Adipocyte (in vitro differentiated cells): ENCODE data around the gene TMEM131L.

Experiments used
- DNase-seq: peaks from one replicate; pipeline ENCODE4 v3.0.0-alpha.2; 2015; ENCODE audit warnings: low read depth
- H3K27me3 ChIP-seq: replicated peaks from 2 replicates; pipeline ENCODE4 v1.7.0; 2013; ENCODE audit warnings: mild to moderate bottlenecking, low read length, moderate library complexity; ENCODE audit not compliant: control insufficient read depth, insufficient read depth
- H3K36me3 ChIP-seq: 2 replicates; pipeline ENCODE4 v1.7.0; 2013; ENCODE audit warnings: low read length, mild to moderate bottlenecking, moderate library complexity; ENCODE audit not compliant: control insufficient read depth, insufficient read depth, severe bottlenecking
- H3K4me1 ChIP-seq: 2 replicates; pipeline ENCODE4 v1.7.0; 2013; ENCODE audit warnings: mild to moderate bottlenecking, low read length, moderate library complexity; ENCODE audit not compliant: control insufficient read depth, insufficient read depth
- H3K4me3 ChIP-seq: 2 replicates; pipeline ENCODE4 v1.7.0; 2013; ENCODE audit warnings: mild to moderate bottlenecking, low read length, moderate library complexity
- H3K9ac ChIP-seq: 2 replicates; pipeline ENCODE4 v1.7.0; 2013; ENCODE audit warnings: mild to moderate bottlenecking, low read length, moderate library complexity
- H3K9me3 ChIP-seq: 2 replicates; pipeline ENCODE4 v1.7.0; 2013; ENCODE audit warnings: mild to moderate bottlenecking, low read length, moderate library complexity; ENCODE audit not compliant: control insufficient read depth

TMEM131L gene

DNA sequence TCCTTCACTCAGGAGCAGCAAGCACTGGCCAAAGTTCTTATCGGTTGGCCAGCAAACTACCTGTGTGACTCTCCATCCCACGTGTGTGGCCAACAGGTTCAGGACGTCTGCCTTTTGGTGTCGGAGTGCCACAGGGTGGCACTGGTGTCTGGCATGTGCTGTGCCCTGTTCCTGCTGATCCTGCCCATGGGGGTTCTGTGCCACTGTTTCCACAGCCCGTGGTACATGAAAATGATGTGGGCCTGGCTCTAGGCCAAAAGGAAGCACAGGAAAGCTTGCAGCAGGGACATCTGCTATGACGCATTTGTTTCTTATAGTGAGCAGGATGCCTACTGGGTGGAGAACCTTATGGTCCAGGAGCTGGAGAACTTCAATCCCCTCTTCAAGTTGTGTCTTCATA lies 213.3 kb downstream of the TMEM131L start:
- Histone ChIP-seq H3K4me3 (no peak overlapping the region), H3K27me3 (peaks cover 20% of the 10 kb centered on the region), H3K9ac (no peak overlapping the region), H3K4me1 (peaks cover 8% of the 10 kb centered on the region), H3K9me3 (peaks cover 7% of the 10 kb centered on the region), H3K36me3 (no peaks in the 10 kb centered on the region)
- DNase-seq = no peak

DNA sequence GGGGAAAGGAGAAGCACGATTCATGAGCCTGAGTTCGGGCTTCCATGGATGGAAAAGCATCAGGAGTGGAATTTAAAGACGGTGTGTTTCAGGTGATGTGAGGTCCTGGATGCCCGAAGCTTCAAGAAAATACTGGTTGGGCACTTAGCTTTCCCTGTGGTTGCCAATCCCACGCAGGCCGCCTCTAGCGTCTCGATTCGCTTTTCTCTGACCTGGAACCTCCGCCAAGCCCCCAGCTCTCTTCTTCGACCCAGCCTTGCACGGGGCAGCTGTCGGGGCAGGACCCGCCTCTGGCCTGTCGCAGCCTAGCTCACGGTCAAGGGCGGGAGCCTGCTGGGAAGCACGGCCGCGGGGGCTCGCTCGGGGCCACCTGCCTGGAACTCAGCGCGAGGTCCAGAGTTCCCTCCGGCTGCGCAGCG lies 217.6 kb downstream of the TMEM131L start:
- Histone ChIP-seq H3K9ac (peak overlapping the region; percentile 23), H3K36me3 (no peaks in the 10 kb centered on the region), H3K9me3 (peaks cover 16% of the 10 kb centered on the region), H3K27me3 (peaks cover 39% of the 10 kb centered on the region), H3K4me3 (peak overlapping the region; percentile 76), H3K4me1 (peaks cover 10% of the 10 kb centered on the region)
- no peak for DNase-seq

DNA sequence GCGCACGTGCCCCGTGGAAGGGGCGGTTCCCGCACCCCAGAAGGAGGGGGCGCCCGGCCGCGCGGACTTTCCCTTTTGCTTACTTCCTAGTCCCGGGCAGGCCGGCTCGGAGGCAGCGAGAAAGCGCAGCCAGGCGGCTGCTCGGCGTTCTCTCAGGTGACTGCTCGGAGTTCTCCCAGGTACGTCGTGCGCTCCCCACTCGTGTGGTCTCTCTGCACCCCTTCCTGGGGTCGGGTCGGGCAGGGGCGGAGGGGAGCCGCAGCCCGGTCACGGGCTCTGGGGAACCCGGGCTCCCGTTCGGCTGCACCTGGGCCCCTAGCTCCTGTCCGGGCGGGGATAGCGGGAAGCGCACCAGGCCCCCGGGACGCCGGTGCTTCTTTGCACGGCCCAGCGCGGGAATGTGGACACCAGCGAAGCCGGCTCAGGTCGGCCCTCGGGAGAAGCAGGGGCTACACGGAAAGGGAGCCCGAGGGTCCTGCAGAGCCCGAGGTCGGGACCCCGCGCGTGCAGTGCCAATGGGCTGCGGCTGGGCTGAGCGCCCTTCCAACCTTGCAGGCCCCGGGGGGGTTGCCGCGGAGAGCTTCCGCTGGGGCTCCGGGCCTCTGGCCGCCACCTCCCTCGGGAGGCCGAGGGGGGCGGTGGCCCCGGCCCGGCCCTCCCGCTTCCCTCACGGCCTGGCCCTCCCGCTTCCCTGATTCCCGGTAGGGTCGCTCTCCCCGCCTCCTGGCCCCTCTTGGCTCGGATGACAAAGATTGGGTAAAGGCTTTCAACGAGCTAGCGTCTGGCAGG lies 218.2 kb downstream of the TMEM131L start, which contains the start of gene TLR2:
TLR2 (plus strand) TSS at position 99 of the 789 bp plus-strand sequence. CDS start 18,628 bp downstream, outside the sequence.
- Histone ChIP-seq H3K36me3 (no peaks in the 10 kb centered on the region), H3K4me3 (peak within 1 kb of the TSS; percentile 76), H3K9me3 (peaks cover 22% of the 10 kb centered on the region), H3K9ac (peak within 1 kb of the TSS; percentile 23), H3K27me3 (peaks cover 39% of the 10 kb centered on the region), H3K4me1 (peaks cover 10% of the 10 kb centered on the region)
- peak; percentile 51 for DNase-seq

DNA sequence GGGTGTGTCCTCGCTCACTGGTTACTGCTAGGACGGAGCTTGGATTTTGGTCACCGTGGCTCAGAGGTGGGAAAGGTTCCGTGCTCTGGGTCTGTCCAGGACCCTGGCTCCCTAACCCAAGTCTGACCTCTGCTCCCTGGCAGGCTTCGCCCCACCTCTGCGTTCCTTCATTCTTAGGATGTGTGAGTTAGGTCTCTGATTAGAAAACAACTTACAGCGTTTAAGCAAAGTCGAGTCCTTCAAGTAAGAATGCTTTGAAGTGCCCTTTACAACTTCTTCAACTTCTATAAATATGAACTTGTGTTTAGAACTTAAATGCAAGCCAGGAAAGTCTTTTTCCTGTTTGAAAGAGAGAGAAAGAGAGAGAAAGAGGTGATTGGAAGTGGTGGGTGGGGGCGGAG lies 218.8 kb downstream of the TMEM131L start:
- Histone ChIP-seq H3K36me3 (no peaks in the 10 kb centered on the region), H3K9me3 (peaks cover 28% of the 10 kb centered on the region), H3K27me3 (peaks cover 39% of the 10 kb centered on the region), H3K4me1 (peaks cover 10% of the 10 kb centered on the region), H3K9ac (no peak overlapping the region), H3K4me3 (peak overlapping the region; percentile 76)
- no peak for DNase-seq
